HL-60 (cell line): ENCODE results near the gene OR2H1.

Source experiments
- POLR2AphosphoS5 ChIP-seq: IDR thresholded peaks from 2 replicates; pipeline ENCODE4 v1.6.1; 2012; ENCODE audit warnings: low read depth
- SPI1 ChIP-seq: IDR thresholded peaks from 2 replicates; pipeline ENCODE4 v1.6.1; 2012; ENCODE audit warnings: low read depth, mild to moderate bottlenecking, borderline replicate concordance
- TF ChIP-seq, protein P1 (sequence below): IDR thresholded peaks from one replicate; pipeline ENCODE4 v1.5.1; 2011; ENCODE audit warnings: low read length, control low read depth, inconsistent platforms; ENCODE audit not compliant: insufficient read depth
- TF ChIP-seq, protein P2 (sequence below): IDR thresholded peaks from 2 replicates; pipeline ENCODE4 v1.6.1; 2012; ENCODE audit warnings: low read depth; ENCODE audit not compliant: insufficient replicate concordance

DNA sequence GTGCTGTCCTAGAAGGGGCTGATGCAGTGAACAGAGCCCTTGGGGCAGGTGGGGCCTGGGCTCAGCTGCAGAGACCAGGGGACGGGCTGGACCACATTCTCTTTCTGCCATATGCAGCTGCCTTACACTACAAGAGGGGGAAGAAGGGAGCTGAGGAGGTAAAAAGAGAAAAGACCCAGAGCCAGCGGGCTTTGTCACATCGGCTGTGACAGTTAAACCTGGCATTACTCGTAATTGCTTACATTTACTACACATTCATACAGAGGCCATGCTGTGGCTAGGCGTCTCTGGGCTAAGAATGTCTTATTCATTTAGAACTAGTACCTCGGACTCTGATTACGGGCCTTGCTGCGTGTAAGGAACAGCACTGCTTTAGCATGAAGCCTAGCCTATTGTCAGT, 43.6 kb downstream of the OR2H1 start:
- TF ChIP-seq, protein P1, sequence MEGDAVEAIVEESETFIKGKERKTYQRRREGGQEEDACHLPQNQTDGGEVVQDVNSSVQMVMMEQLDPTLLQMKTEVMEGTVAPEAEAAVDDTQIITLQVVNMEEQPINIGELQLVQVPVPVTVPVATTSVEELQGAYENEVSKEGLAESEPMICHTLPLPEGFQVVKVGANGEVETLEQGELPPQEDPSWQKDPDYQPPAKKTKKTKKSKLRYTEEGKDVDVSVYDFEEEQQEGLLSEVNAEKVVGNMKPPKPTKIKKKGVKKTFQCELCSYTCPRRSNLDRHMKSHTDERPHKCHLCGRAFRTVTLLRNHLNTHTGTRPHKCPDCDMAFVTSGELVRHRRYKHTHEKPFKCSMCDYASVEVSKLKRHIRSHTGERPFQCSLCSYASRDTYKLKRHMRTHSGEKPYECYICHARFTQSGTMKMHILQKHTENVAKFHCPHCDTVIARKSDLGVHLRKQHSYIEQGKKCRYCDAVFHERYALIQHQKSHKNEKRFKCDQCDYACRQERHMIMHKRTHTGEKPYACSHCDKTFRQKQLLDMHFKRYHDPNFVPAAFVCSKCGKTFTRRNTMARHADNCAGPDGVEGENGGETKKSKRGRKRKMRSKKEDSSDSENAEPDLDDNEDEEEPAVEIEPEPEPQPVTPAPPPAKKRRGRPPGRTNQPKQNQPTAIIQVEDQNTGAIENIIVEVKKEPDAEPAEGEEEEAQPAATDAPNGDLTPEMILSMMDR: no peak
- TF ChIP-seq, protein P2, sequence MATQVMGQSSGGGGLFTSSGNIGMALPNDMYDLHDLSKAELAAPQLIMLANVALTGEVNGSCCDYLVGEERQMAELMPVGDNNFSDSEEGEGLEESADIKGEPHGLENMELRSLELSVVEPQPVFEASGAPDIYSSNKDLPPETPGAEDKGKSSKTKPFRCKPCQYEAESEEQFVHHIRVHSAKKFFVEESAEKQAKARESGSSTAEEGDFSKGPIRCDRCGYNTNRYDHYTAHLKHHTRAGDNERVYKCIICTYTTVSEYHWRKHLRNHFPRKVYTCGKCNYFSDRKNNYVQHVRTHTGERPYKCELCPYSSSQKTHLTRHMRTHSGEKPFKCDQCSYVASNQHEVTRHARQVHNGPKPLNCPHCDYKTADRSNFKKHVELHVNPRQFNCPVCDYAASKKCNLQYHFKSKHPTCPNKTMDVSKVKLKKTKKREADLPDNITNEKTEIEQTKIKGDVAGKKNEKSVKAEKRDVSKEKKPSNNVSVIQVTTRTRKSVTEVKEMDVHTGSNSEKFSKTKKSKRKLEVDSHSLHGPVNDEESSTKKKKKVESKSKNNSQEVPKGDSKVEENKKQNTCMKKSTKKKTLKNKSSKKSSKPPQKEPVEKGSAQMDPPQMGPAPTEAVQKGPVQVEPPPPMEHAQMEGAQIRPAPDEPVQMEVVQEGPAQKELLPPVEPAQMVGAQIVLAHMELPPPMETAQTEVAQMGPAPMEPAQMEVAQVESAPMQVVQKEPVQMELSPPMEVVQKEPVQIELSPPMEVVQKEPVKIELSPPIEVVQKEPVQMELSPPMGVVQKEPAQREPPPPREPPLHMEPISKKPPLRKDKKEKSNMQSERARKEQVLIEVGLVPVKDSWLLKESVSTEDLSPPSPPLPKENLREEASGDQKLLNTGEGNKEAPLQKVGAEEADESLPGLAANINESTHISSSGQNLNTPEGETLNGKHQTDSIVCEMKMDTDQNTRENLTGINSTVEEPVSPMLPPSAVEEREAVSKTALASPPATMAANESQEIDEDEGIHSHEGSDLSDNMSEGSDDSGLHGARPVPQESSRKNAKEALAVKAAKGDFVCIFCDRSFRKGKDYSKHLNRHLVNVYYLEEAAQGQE: no peak
- TF ChIP-seq POLR2AphosphoS5 (no peak), SPI1 (no peak)
